Neural crest cell (in vitro differentiated cells): ENCODE results near the gene APOH. TPM values are rescaled to one million over a fixed set of nuclear protein-coding genes. Genes with fewer than 3 reads are reported as not detected.

Source experiments
- DNase-seq: peaks from one replicate; pipeline ENCODE4 v3.0.0; 2021; ENCODE audit warnings: low read depth, mixed read lengths, low spot score
- H3K27ac Mint-ChIP-seq: one replicate; pipeline ENCODE4 v1.8.0; 2021; ENCODE audit warnings: mild to moderate bottlenecking, mixed read lengths; ENCODE audit not compliant: unreplicated experiment
- H3K27me3 Mint-ChIP-seq: 2 replicates; pipeline ENCODE4 v1.8.0; 2021; ENCODE audit warnings: low read depth, mild to moderate bottlenecking, mixed read lengths
- H3K36me3 Mint-ChIP-seq: 2 replicates; pipeline ENCODE4 v1.8.0; 2021; ENCODE audit warnings: low read depth, mild to moderate bottlenecking, mixed read lengths
- H3K4me1 Mint-ChIP-seq: 2 replicates; pipeline ENCODE4 v1.8.0; 2021; ENCODE audit warnings: mixed read lengths
- H3K4me3 Mint-ChIP-seq: one replicate; pipeline ENCODE4 v1.8.0; 2021; ENCODE audit warnings: mild to moderate bottlenecking, mixed read lengths
- H3K9me3 Mint-ChIP-seq: 2 replicates; pipeline ENCODE4 v1.8.0; 2021; ENCODE audit warnings: mixed read lengths
- total RNA-seq: library from RNA; stranded (reverse); gene quantifications from 2 replicates; pipeline ENCODE4 v1.2.1, GENCODE V29; 2021
- TF ChIP-seq, protein P1 (sequence below): fragments of 200-600 bp; sonication (generic); conservative IDR thresholded peaks from 2 replicates; pipeline ENCODE4 v1.5.0; 2021; ENCODE audit warnings: antibody characterized with exemption, mild to moderate bottlenecking

The APOH gene
- total RNA-seq, 1 donor from 2014 or later: not detected

DNA sequence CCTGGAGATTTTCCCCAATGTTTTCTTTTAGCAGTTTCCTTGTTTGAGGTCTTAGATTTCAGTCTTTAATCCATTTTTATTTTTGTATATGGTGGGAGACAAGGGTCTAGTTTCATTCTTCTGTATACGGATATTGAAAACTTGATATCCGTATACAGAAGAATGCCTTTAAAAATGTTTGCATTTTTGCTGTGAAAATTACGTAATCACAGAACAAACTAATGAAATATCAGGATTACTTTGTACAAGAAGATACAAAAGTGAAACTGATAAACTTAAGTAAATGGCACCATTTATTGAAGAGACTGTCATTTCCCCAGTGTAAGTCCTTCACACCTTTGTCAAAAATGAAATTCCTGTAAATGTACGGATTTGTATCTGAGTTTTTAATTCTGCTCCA is 50.6 kb downstream of the APOH start:
- Mint-ChIP-seq H3K9me3 (no peaks in the 10 kb centered on the region), H3K36me3 (peaks cover 40% of the 10 kb centered on the region), H3K4me3 (no peak overlapping the region), H3K4me1 (no peaks in the 10 kb centered on the region), H3K27me3 (no peaks in the 10 kb centered on the region), H3K27ac (no peak overlapping the region)
- no peak for DNase-seq
- TF ChIP-seq, protein P1, sequence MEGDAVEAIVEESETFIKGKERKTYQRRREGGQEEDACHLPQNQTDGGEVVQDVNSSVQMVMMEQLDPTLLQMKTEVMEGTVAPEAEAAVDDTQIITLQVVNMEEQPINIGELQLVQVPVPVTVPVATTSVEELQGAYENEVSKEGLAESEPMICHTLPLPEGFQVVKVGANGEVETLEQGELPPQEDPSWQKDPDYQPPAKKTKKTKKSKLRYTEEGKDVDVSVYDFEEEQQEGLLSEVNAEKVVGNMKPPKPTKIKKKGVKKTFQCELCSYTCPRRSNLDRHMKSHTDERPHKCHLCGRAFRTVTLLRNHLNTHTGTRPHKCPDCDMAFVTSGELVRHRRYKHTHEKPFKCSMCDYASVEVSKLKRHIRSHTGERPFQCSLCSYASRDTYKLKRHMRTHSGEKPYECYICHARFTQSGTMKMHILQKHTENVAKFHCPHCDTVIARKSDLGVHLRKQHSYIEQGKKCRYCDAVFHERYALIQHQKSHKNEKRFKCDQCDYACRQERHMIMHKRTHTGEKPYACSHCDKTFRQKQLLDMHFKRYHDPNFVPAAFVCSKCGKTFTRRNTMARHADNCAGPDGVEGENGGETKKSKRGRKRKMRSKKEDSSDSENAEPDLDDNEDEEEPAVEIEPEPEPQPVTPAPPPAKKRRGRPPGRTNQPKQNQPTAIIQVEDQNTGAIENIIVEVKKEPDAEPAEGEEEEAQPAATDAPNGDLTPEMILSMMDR: no peak

DNA sequence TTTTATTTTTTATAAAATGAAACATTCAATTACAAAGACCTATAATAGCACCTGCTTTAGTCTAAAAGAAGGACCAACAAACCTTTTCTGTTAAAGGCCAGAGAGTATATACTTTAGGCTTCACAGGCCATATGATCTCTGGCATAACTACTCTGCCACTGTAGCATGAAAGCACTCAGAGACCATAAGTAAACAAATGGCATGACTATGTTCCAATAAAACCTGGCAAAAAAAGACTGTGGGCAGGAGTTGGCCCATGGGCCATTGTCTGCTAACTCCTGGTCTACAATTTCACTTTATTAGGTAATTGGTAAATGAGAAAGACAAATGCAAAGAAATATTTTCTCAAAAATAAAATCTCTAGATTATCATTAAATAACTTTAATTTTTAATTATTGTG is 52.2 kb downstream of the APOH start:
- H3K36me3 Mint-ChIP-seq: peaks cover 33% of the 10 kb centered on the region
- H3K27me3 Mint-ChIP-seq: no peaks in the 10 kb centered on the region
- TF ChIP-seq, protein P1: no peak
- H3K4me1 Mint-ChIP-seq: peaks cover 9% of the 10 kb centered on the region
- no peak overlapping the region for H3K27ac Mint-ChIP-seq
- DNase-seq: no peak
- H3K9me3 Mint-ChIP-seq: no peaks in the 10 kb centered on the region
- no peak overlapping the region for H3K4me3 Mint-ChIP-seq

DNA sequence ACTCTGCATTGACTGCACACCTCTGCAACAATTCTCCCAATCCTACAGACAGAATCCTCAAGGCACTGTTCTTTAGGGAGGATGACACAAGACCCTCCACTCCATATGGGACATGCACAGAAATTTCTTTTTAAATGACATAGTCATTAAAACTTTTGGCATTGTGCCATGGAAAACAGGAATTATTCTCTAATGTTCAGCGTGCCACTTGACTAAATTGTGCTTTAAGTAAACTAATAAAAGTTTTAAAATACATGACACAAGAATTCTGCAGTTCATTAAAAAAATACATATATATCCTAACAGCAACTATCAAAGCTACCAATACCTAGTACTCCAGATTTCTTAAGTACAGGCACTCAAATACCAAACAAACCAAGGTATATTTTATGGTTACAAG is 53.3 kb downstream of the APOH start:
- no peak overlapping the region for H3K4me3 Mint-ChIP-seq
- H3K27me3 Mint-ChIP-seq: no peaks in the 10 kb centered on the region
- no peaks in the 10 kb centered on the region for H3K9me3 Mint-ChIP-seq
- peaks cover 13% of the 10 kb centered on the region for H3K4me1 Mint-ChIP-seq
- no peak for DNase-seq
- TF ChIP-seq, protein P1: no peak
- no peak overlapping the region for H3K27ac Mint-ChIP-seq
- H3K36me3 Mint-ChIP-seq: peaks cover 26% of the 10 kb centered on the region

DNA sequence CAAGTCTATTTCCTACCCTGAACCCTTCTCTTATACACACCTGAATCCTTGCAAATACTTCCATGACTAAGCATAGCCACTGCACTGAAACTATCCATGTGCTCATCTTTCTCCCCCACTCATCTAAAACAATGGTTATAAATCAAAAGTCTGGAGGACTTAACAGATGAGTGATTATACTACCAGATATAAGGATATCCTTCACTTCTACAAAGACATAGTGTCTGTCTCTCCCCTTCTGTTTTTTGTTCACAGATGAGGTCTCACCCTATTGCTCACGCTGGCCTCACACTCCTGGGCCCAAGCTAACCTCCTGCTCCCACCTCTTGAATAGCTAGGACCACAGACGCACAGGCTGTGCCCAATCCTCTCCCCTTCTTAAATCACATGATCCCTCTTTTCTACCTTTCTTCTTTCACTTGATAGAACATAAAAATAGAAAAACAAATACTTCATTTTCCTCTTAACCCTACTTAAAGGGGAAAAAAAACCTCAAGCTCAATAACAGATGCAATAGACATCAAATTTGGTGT is 56.5 kb downstream of the APOH start:
- H3K9me3 Mint-ChIP-seq: no peaks in the 10 kb centered on the region
- H3K4me3 Mint-ChIP-seq: no peak overlapping the region
- no peak overlapping the region for H3K27ac Mint-ChIP-seq
- H3K4me1 Mint-ChIP-seq: peaks cover 13% of the 10 kb centered on the region
- H3K36me3 Mint-ChIP-seq: peaks cover 7% of the 10 kb centered on the region
- TF ChIP-seq, protein P1: no peak
- no peak for DNase-seq
- no peaks in the 10 kb centered on the region for H3K27me3 Mint-ChIP-seq

DNA sequence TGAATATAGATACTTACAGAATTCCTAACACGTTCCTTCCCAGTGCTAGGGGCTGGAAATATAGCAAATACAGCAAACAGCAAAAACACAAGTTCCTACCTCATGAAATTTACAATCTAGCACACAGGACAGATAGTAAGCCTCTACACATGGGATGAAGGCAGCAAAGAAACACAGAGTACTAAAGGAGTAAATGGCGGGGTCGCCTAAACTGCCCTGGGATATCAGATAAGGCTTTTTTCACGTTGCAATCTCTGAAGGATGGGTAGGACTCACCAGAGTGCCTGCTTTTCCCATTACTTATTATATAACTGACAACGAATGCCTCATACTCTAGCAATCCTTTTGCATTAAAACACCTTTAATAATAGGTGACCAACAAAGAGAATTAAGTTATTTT is 57.1 kb downstream of the APOH start:
- Mint-ChIP-seq H3K9me3 (no peaks in the 10 kb centered on the region), H3K27ac (no peak overlapping the region), H3K4me1 (peaks cover 13% of the 10 kb centered on the region), H3K27me3 (no peaks in the 10 kb centered on the region), H3K4me3 (no peak overlapping the region), H3K36me3 (peaks cover 5% of the 10 kb centered on the region)
- no peak for DNase-seq
- TF ChIP-seq, protein P1: no peak
